PC-9 (cell line): ENCODE measurements around the gene REXO4. TPM values are rescaled to one million over a fixed set of nuclear protein-coding genes. Genes with fewer than 3 reads are reported as not detected.

Experiments
- BruUV-seq: library from RNA; stranded (reverse); fragments of 400-500 nt; replicated peaks from 2 replicates; lab custom pipeline; 2021; lab: Mats Ljungman, UMichigan
- CTCF ChIA-PET: fragments of 300-600 bp; sonication (Branson Sonifier 250); formaldehyde crosslinking; loops from one replicate; lab custom pipeline; 2022; ENCODE audit warnings: antibody characterized with exemption; lab: Charles Lee
- POLR2A ChIA-PET: fragments of 300-600 bp; sonication (Branson Sonifier 250); formaldehyde crosslinking; loops from one replicate; lab custom pipeline; 2022; ENCODE audit warnings: antibody characterized with exemption; ENCODE audit not compliant: unreplicated experiment; lab: Charles Lee
- DNase-seq, 2 experiments: peaks; one replicate each; pipeline versions ENCODE4 v3.0.0 to v3.0.0-alpha.2; 2015 to 2022; ENCODE audit warnings: mixed read lengths in 1 of 2
- H2AFZ ChIP-seq: fragments of 200-600 bp; sonication (generic); 2 replicates; pipeline ENCODE4 v1.8.1; 2017; ENCODE audit warnings: antibody characterized with exemption
- H3F3A ChIP-seq: fragments of 200-600 bp; sonication (generic); 2 replicates; pipeline ENCODE4 v1.8.1; 2017; ENCODE audit warnings: antibody characterized with exemption, mild to moderate bottlenecking, low read depth; ENCODE audit not compliant: insufficient read depth
- H3K27ac ChIP-seq: fragments of 200-600 bp; sonication (generic); 2 replicates; pipeline ENCODE4 v1.6.1; 2016; ENCODE audit warnings: mixed run types
- H3K27me3 ChIP-seq: fragments of 200-600 bp; sonication (generic); 2 replicates; pipeline ENCODE4 v1.6.1; 2016; ENCODE audit warnings: low read depth, mixed run types; ENCODE audit not compliant: insufficient read depth
- H3K36me3 ChIP-seq: fragments of 200-600 bp; sonication (generic); 2 replicates; pipeline ENCODE4 v1.6.1; 2016; ENCODE audit warnings: low read depth, mixed run types
- H3K4me1 ChIP-seq: fragments of 200-600 bp; sonication (generic); replicated peaks from 2 replicates; pipeline ENCODE4 v1.6.1; 2016; ENCODE audit warnings: mixed run types; ENCODE audit not compliant: insufficient read depth
- H3K4me2 ChIP-seq: fragments of 200-600 bp; sonication (generic); 2 replicates; pipeline ENCODE4 v1.6.1; 2017; ENCODE audit warnings: mixed run types
- H3K4me3 ChIP-seq: fragments of 200-600 bp; sonication (generic); 2 replicates; pipeline ENCODE4 v1.6.1; 2016; ENCODE audit warnings: mixed run types
- H3K79me2 ChIP-seq: fragments of 200-600 bp; sonication (generic); 2 replicates; pipeline ENCODE4 v1.6.1; 2017; ENCODE audit warnings: low read depth, mixed run types
- H3K9me2 ChIP-seq: fragments of 200-600 bp; sonication (generic); 2 replicates; pipeline ENCODE4 v1.8.1; 2017; ENCODE audit warnings: mild to moderate bottlenecking; ENCODE audit not compliant: insufficient read depth
- H3K9me3 ChIP-seq: fragments of 200-600 bp; sonication (generic); 2 replicates; pipeline ENCODE4 v1.8.1; 2016; ENCODE audit warnings: low read depth; ENCODE audit not compliant: insufficient read depth
- H4K20me1 ChIP-seq: fragments of 200-600 bp; sonication (generic); 2 replicates; pipeline ENCODE4 v1.8.1; 2017; ENCODE audit not compliant: insufficient read depth
- EZH2 ChIP-seq: fragments of 200-600 bp; sonication (generic); IDR thresholded peaks from 2 replicates; pipeline ENCODE4 v1.8.0; 2017; ENCODE audit warnings: antibody characterized with exemption, low read depth
- intact Hi-C: fragments of 100-400 bp; cut with micrococcal nuclease; formaldehyde crosslinking; loops from one replicate; pipeline ENCODE4 v1.10.0; 2022; ENCODE audit not compliant: unreplicated experiment
- total RNA-seq: library from RNA; stranded (reverse); gene quantifications from 2 replicates; pipeline ENCODE4 v1.2.3, GENCODE V29; 2021
- TF ChIP-seq, protein P1 (sequence below): fragments of 200-600 bp; sonication (generic); conservative IDR thresholded peaks from 2 replicates; pipeline ENCODE4 v1.6.1; 2017; ENCODE audit warnings: mixed run types, antibody characterized with exemption, mild to moderate bottlenecking, moderate library complexity

The REXO4 gene
- total RNA-seq, 1 experiment from 2014 or later: 32.6 TPM

- Histone ChIP-seq H3F3A (peaks cover 17% of the 10 kb centered on the region), H3K27me3 (no peaks in the 10 kb centered on the region), H3K79me2 (peaks cover 46% of the 10 kb centered on the region), H3K4me1 (peaks cover 8% of the 10 kb centered on the region), H3K4me2 (no peak overlapping the region), H3K27ac (no peak overlapping the region), H3K36me3 (no peaks in the 10 kb centered on the region; the same call in 1 of the 2 replicates), H4K20me1 (peaks cover 21% of the 10 kb centered on the region), H3K4me3 (no peak overlapping the region), H2AFZ (no peak overlapping the region), H3K9me2 (no peaks in the 10 kb centered on the region), H3K9me3 (no peaks in the 10 kb centered on the region)
- BruUV-seq: no TSS peak
- POLR2A ChIA-PET: no interaction called here
- DNase-seq: no peak
- TF ChIP-seq EZH2: no peak
- TF ChIP-seq, protein P1, sequence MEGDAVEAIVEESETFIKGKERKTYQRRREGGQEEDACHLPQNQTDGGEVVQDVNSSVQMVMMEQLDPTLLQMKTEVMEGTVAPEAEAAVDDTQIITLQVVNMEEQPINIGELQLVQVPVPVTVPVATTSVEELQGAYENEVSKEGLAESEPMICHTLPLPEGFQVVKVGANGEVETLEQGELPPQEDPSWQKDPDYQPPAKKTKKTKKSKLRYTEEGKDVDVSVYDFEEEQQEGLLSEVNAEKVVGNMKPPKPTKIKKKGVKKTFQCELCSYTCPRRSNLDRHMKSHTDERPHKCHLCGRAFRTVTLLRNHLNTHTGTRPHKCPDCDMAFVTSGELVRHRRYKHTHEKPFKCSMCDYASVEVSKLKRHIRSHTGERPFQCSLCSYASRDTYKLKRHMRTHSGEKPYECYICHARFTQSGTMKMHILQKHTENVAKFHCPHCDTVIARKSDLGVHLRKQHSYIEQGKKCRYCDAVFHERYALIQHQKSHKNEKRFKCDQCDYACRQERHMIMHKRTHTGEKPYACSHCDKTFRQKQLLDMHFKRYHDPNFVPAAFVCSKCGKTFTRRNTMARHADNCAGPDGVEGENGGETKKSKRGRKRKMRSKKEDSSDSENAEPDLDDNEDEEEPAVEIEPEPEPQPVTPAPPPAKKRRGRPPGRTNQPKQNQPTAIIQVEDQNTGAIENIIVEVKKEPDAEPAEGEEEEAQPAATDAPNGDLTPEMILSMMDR: no peak
- CTCF ChIA-PET: no interaction called here
- intact Hi-C loops: no loop called here
These were observed 2.6 kb downstream of the REXO4 start for GRCh38 chr9:133415170-133415569.

GRCh38 chr9:133408042-133408441 lies 9.8 kb downstream of the REXO4 start:
- ChIA-PET CTCF (interaction anchor here (0.6 kb wide), 1 partner anchor 161 kb away, joined by 4 read pairs; no protein-coding TSS in a partner anchor), POLR2A (no interaction called here)
- Histone ChIP-seq H3K9me3 (no peaks in the 10 kb centered on the region), H3K79me2 (0 out of 2 replicates have a peak, but pooled peaks cover under 1% of the 10 kb centered on the region), H3K4me1 (no peaks in the 10 kb centered on the region), H3K9me2 (no peaks in the 10 kb centered on the region), H2AFZ (no peak overlapping the region), H3K4me2 (no peak overlapping the region), H3K36me3 (peaks cover 5% of the 10 kb centered on the region; the same call in 1 of the 2 replicates), H3K27ac (no peak overlapping the region), H3K4me3 (no peak overlapping the region), H4K20me1 (peaks cover 25% of the 10 kb centered on the region), H3K27me3 (no peaks in the 10 kb centered on the region), H3F3A (no peaks in the 10 kb centered on the region; the same call in 1 of the 2 replicates)
- DNase-seq: no peak
- TF ChIP-seq, protein P1: no peak
- no TSS peak for BruUV-seq
- intact Hi-C loops: no loop called here

DNA sequence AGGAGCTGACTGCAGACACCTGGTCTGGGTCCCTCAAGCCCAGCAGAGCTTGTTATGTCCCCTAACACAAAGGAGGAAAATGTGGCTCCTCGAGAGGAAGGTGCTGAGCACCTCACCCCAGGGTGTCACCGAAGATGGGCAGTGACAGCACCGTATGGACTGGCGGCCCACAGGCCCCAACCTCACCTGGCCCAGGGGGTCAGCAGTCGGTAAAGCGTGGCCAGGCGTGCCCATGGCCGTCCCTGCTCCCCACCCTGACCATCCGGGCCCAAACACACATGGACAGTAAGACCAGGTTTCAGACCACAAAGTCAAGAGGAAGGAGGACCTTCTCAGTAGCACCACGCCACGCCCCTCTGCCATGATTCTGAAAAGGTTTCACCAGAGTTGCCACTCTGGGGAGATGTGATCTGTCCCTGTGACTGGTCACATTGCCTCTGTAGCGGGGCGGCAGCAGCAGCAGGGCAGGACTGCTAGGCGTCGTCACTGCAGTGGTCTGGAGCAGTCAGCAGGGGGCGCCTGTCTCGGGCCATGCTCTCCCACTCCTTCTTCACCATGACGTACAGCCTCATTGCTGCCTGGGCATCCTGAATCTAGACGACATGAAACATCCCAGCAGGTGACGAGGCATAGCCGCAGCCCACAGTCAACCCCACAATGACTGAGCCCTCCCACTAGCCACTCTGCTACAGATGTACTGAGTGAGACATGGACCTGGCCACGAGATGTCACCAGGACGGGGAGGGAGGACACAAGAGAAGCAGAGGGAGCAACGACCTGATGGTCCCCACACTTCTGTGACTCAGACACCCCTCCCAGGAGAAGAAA lies 11.1 kb downstream of the REXO4 start:
- H3K4me3 ChIP-seq: no peak overlapping the region
- H4K20me1 ChIP-seq: peaks cover 17% of the 10 kb centered on the region
- H3K79me2 ChIP-seq: no peaks in the 10 kb centered on the region
- H3K9me3 ChIP-seq: no peaks in the 10 kb centered on the region
- ChIA-PET POLR2A (no interaction called here), CTCF (no interaction called here)
- H3K36me3 ChIP-seq: peaks cover 5% of the 10 kb centered on the region; the same call in 1 of the 2 replicates
- no peak overlapping the region for H3K4me2 ChIP-seq
- TF ChIP-seq, protein P1: peak; percentile 89
- no peak for TF ChIP-seq EZH2
- H3F3A ChIP-seq: no peaks in the 10 kb centered on the region; the same call in 1 of the 2 replicates
- intact Hi-C loops: loop anchor here (1.0 kb wide), 2 partner anchors 80 to 320 kb away; no protein-coding TSS in a partner anchor
- H2AFZ ChIP-seq: no peak overlapping the region
- H3K27me3 ChIP-seq: no peaks in the 10 kb centered on the region
- no peaks in the 10 kb centered on the region for H3K4me1 ChIP-seq
- no TSS peak for BruUV-seq
- no peaks in the 10 kb centered on the region for H3K9me2 ChIP-seq
- no peak overlapping the region for H3K27ac ChIP-seq
- DNase-seq: peak; percentile 37 to 74
